Mammary epithelial cell (primary cell): Measurements from ENCODE around the gene HIBCH.

Experiments
- CTCF ChIP-seq, 2 donors: IDR thresholded peaks in 1 of 2; conservative IDR thresholded peaks in 1 of 2; 2 replicates each; pipeline ENCODE4 v1.5.1; 2011 to 2012; ENCODE audit warnings: inconsistent platforms in 2 of 2, low read length in 2 of 2, mild to moderate bottlenecking in 2 of 2, control low read depth in 1 of 2, low read depth in 1 of 2; ENCODE audit not compliant: insufficient read depth in 1 of 2; ENCODE audit errors: extremely low read depth in 1 of 2
- EZH2 ChIP-seq: IDR thresholded peaks from 2 replicates; pipeline ENCODE4 v1.6.1; 2012; ENCODE audit warnings: low read length, inconsistent platforms, borderline replicate concordance

- TF ChIP-seq CTCF (conservative IDR thresholded peaks at IDR 0.05 in 1 of 2, IDR thresholded peaks at IDR 0.05 in 1 of 2; ENCODE audit: extremely low read depth in 1 of 2, insufficient read depth in 1 of 2, low read depth in 1 of 2, low read length in 2 of 2) (no peak), EZH2 (no peak)
Observed at GRCh38 chr2:190261851-190262250, 57.8 kb downstream of the HIBCH start.
